Measurements from ENCODE around the gene KIRREL3.
"Not testable (repeated sequence)": the region's sequence is repeated elsewhere in the genome, so short reads cannot be mapped to it uniquely, and the experiment has no call there.

Gene KIRREL3

GRCh38 chr11:126952533-126952932, 48.0 kb downstream of the KIRREL3 start:
- DNase-seq (ENCODE audit: low read depth) = not testable (repeated sequence)

GRCh38 chr11:126951465-126951864, 49.1 kb downstream of the KIRREL3 start:
- no peak for DNase-seq (ENCODE audit: low read depth)

DNA sequence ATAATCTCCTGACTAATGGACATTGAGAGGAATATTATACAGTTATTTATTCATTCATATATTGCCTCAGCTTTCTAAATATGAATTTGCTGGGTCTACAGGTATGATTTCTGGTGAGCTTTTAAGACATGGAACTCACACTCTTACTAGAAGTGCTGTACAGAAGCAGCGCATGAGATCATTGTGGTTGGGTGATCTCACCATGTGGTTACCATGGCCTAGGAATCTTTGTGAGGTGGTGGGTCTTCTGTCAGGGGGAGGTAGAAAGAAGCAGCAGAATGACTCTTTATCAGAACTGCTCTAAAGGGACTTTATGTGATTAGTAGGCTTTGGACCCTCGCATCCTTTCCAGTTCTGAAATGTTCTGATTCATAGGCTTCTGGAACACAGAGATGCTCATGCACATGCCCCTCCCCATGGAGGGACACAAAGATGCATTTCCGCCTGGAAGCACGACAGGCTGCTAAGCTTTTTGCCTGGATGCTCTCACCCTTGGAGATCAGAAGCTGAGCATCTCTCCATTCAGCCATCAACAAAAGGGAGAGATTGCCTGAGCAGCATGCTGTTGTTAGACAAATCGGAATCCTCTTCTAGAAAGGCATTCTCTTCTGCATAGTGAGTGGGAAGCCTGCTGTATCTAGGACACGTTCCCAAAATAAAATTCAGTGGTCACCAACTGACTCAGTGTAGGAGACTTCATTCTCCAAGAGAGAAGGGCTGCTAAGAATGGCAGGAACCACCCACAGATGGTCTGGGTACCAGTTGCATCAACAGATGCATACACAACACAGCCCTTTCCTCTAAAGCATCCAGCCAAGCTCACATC, 51.3 kb downstream of the KIRREL3 start:
- DNase-seq (ENCODE audit: low read depth) = no peak

DNA sequence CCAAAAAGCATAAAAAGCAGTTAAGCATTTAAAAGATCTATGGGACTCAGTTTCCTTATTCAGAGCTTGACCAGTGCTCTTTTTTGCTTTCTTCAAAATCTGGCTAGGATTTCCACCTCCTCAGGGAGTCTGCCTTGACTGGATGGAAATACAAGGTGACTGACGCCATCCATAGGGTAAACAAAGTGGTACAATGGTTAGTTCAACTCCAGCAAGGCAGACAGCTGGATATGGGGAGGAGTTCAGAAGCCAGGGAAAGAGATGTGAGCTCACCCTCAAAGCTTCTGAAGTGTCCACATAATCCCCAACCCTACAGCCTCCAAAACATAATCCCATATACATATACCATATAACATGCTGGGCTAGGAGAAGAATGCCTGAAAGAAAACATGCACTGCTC, 52.0 kb downstream of the KIRREL3 start:
- no peak for DNase-seq (ENCODE audit: low read depth)

- no peak for DNase-seq (ENCODE audit: low read depth)
Measured at GRCh38 chr11:126945319-126945718, 55.3 kb downstream of the KIRREL3 start.

GRCh38 chr11:126943316-126943715, 57.3 kb downstream of the KIRREL3 start:
- no peak for DNase-seq (ENCODE audit: low read depth)

DNA sequence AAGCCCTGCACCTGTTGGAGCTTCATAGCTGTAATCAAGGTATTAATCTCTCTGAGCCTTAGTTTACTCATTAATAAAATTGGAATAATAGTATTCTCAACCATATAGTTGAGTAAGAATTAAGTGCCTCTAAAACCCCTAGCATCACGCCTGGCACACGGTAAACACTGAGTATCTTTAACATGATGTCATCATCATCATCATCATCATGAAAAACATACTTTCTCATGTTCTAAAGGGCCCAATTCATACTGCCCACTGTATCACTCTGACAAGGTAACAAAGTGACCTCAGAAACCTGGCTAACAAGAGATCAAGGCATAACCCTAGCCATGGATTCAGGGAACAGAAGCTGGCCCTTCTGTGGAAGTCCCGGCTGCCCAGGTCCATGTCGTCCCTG, 58.4 kb downstream of the KIRREL3 start:
- no peak for DNase-seq (ENCODE audit: low read depth)

GRCh38 chr11:126939552-126939951, 61.0 kb downstream of the KIRREL3 start:
- no peak for DNase-seq (ENCODE audit: low read depth)

DNA sequence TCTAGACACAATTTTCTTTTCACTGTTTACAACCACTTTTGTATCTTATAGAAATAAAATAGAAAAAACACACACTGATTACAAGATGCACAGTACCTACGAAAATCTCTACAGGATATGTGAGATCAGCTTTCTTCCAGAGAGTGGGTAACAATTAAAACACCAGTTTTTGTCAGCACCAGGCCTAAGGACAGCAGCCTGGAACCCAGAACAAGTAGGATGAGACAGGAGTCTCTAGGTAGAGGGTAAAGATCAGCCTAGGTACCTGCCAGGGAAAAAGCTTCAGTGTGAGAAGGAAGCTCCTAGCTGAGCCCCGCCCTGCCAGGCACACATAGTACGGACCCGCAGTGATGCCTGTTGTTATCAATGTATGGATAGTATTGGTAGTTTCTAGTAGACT, 61.9 kb downstream of the KIRREL3 start:
- no peak for DNase-seq (ENCODE audit: low read depth)

DNA sequence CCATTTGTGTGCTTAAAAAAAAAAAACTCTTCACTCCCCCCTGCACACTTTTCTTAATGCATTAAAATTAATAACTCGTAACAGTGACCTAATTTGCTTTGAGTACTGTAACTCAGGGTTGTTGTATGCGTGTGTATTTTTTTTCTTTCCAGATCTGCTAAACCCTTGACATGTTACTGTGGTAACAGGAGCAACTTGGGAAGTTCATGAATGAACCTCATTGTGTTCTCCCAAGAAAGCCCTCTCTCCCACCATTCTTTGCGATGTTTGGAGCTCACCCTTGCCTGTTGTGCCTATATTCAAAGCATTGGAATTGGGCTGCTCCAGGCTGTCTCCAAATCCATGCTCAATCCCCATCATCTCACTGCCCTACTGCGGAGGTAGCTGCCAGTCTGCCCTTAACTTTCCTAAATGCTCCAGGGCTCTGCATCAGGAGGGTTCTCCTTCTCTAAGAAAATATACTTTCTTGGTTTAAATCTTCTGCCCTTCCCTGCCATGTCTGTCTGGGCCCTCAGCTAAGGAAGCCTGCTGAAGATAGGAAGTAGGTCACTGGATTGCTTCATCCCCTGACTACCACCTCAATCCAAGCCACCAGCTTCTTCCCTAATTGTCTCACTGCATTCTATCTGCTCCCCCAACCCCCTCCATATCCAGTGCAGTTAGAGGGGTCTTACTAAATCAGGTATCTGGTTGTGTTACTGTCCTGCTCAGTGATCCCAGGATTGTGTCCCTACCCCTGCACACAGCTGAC, 70.3 kb downstream of the KIRREL3 start:
- no peak for DNase-seq (ENCODE audit: low read depth)

DNA sequence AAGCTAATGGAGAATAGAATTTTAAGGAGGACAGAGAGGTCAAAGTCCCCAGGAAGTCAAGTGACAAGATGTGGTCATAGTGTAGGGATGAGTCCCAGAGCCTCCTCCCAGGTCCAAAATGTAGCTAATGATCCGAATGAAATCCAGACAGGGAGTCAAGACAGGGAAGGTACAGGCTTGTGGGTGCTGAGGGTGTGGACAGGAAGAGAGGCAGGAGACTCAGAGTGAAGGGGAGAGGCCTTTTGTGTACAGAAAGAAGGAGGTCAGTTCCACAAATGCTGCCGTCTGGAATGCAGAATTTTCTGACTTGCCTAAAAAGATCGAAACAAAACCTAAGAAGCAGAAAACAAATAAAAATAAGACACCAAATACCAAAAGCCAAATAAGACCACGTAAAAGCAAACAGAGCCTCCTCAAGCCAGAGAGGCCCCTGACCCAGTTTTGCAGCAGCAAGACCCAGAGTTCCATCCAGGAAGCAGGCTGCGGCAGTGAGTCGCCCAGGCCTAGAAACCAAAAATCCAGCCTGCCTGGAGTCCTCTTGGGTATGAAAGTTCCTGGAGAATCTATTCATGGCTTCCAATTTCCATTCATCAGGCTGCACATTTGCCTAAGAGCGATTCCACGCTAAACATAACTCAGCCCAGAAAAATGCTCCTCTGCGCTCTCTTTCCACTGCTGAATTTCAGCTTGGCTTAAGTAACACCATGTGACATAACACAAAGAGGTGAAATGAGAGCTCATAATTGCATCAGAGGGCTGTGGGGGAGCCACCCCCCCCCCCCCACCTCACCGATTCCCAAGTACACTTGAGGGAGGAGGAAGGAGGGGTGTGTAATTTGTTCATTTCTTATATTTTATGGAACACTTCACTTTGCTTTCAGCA, 71.2 kb downstream of the KIRREL3 start:
- no peak for DNase-seq (ENCODE audit: low read depth)

DNA sequence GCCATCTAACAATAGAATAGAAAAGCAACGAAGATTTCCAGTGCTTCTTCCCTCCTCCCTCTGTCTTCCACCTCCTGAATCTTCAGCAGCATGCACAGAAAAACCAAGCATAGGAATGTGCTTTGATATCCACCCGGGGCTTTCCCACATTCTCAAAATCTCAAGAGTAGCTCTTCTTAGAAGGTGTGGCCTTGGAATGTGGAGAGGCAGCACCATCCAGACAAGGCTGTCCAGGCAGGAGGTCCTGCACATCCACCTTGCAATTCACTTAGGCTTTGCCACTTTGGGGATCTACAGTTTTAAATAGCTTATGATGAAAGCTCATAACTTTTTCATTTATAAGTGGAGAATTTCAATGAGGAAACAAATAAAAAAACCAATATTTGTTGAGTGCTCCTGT, 72.9 kb downstream of the KIRREL3 start:
- DNase-seq (ENCODE audit: low read depth) = no peak

DNA sequence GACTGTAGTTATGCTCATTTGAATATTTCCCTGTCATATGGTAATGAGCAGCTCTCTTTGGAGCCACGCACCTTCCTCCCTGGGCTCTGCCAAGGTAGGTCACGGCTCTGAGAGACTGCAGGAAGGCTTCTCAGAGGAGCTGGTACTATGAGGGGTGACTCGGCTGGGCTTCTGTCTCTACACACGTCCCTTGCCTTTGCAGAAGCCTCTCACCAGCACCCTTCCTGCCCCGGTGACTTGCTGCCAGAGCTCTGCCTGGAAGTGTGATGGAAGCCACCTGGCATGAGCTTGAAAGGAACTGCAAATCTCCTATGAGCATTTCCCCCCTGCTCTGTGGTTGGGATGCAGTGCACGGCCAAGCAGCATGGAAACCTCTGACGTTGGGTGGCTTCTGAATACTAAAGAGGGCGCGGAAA, 74.2 kb downstream of the KIRREL3 start:
- no peak for DNase-seq (ENCODE audit: low read depth)

DNA sequence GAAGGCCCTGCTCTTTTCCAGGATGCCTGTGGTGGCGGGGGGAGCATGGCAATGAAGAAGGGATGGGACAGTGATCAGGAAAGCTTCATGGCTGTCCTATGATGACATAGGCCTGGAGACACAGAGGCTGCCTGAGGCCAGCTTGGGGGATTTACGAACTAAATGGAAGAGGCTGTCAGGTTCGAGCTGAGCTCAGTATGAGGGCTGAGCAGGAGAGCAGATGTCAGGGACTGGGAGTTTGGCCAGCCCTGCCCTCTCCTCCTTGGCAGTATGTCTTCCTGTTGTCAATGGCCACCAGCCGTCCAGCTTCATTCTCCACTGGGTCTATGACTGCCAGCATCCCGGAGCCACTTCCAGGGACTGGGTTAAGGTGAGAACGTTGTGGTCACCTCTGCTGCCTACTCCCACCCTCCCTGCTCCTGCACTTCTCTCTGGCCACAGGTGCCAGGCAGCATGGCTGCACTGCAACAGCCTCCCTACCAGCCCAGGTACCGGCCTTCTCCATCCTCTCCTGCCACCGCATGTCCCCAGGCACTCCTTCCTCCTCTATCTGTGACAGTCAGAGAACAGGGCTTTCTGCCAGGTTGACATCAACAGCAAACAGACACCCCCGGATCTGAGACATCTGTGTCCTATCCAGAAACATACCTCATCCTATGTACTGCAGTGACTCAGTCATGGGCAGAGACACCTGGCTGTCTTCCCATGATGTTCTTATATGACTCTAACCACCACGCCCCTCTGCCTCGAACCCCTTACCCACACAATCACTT, 75.1 kb downstream of the KIRREL3 start:
- no peak for DNase-seq (ENCODE audit: low read depth)

- no peak for DNase-seq (ENCODE audit: low read depth)
Measured at GRCh38 chr11:126924376-126925040, 76.1 kb downstream of the KIRREL3 start.

- no peak for DNase-seq (ENCODE audit: low read depth)
Measured at GRCh38 chr11:126920833-126921232, 79.7 kb downstream of the KIRREL3 start.

GRCh38 chr11:126919147-126919823, 81.3 kb downstream of the KIRREL3 start:
- no peak for DNase-seq (ENCODE audit: low read depth)

GRCh38 chr11:126918556-126918955, 82.0 kb downstream of the KIRREL3 start:
- no peak for DNase-seq (ENCODE audit: low read depth)

GRCh38 chr11:126917531-126918204, 82.9 kb downstream of the KIRREL3 start:
- no peak for DNase-seq (ENCODE audit: low read depth)

- no peak for DNase-seq (ENCODE audit: low read depth)
Measured at GRCh38 chr11:126915430-126915829, 85.1 kb downstream of the KIRREL3 start.
